Endothelial cell (in vitro differentiated cells): ENCODE data around the gene SLC25A33. TPM values are rescaled to one million over a fixed set of nuclear protein-coding genes. Genes with fewer than 3 reads are reported as not detected.

ENCODE experiments used
- DNase-seq: peaks from one replicate; pipeline ENCODE4 v3.0.0; 2021; ENCODE audit warnings: low spot score
- H3K27ac Mint-ChIP-seq: one replicate; pipeline ENCODE4 v1.8.0; 2021; ENCODE audit warnings: mixed read lengths, inconsistent platforms; ENCODE audit not compliant: unreplicated experiment
- H3K27me3 Mint-ChIP-seq: one replicate; pipeline ENCODE4 v1.8.0; 2021; ENCODE audit warnings: mild to moderate bottlenecking, moderate library complexity, mixed read lengths, inconsistent platforms; ENCODE audit not compliant: unreplicated experiment
- H3K36me3 Mint-ChIP-seq: one replicate; pipeline ENCODE4 v1.8.0; 2021; ENCODE audit warnings: mild to moderate bottlenecking, low read depth, mixed read lengths, inconsistent platforms; ENCODE audit not compliant: unreplicated experiment
- H3K4me1 Mint-ChIP-seq: one replicate; pipeline ENCODE4 v1.8.0; 2021; ENCODE audit warnings: mild to moderate bottlenecking, mixed read lengths, inconsistent platforms; ENCODE audit not compliant: unreplicated experiment
- H3K4me3 Mint-ChIP-seq: one replicate; pipeline ENCODE4 v1.8.0; 2021; ENCODE audit warnings: mild to moderate bottlenecking, mixed read lengths, inconsistent platforms; ENCODE audit not compliant: unreplicated experiment
- H3K9me3 Mint-ChIP-seq: one replicate; pipeline ENCODE4 v1.8.0; 2021; ENCODE audit warnings: mixed read lengths, inconsistent platforms; ENCODE audit not compliant: unreplicated experiment
- total RNA-seq: library from RNA; stranded (reverse); fragmentation: NEBNext Ultra II Directional; extraction: Animal tissue kit (Norgen Biotek cat#: 25700); gene quantifications from one replicate; pipeline ENCODE4 v1.2.1, GENCODE V29; 2021; ENCODE audit not compliant: unreplicated experiment
- TF ChIP-seq, protein P1 (sequence below): fragments of 200-600 bp; sonication (generic); IDR thresholded peaks from one replicate; pipeline ENCODE4 v1.5.0; 2021; ENCODE audit warnings: antibody characterized with exemption; ENCODE audit not compliant: unreplicated experiment

SLC25A33 gene
- total RNA-seq, 1 donor from 2014 or later: 4.2 TPM

DNA sequence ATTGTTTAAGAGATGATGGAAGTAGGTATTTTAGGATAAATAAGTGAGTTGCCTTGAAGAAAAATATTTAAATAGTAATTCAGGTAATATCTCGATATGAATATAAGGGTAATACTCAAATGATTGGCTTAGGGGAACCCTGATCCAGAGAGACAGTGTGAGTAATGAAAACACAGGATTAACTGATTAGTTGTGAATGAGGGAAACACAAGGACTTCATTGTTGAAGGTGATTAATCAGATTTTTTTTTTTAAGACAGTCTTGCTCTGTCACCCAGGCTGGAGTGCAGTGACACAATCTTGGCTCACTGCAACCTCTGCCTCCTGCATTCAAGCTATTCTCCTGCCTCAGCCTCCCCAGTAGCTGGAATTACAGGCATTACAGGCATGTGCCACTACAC lies 12.7 kb downstream of the SLC25A33 start:
- TF ChIP-seq, protein P1, sequence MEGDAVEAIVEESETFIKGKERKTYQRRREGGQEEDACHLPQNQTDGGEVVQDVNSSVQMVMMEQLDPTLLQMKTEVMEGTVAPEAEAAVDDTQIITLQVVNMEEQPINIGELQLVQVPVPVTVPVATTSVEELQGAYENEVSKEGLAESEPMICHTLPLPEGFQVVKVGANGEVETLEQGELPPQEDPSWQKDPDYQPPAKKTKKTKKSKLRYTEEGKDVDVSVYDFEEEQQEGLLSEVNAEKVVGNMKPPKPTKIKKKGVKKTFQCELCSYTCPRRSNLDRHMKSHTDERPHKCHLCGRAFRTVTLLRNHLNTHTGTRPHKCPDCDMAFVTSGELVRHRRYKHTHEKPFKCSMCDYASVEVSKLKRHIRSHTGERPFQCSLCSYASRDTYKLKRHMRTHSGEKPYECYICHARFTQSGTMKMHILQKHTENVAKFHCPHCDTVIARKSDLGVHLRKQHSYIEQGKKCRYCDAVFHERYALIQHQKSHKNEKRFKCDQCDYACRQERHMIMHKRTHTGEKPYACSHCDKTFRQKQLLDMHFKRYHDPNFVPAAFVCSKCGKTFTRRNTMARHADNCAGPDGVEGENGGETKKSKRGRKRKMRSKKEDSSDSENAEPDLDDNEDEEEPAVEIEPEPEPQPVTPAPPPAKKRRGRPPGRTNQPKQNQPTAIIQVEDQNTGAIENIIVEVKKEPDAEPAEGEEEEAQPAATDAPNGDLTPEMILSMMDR: no peak

DNA sequence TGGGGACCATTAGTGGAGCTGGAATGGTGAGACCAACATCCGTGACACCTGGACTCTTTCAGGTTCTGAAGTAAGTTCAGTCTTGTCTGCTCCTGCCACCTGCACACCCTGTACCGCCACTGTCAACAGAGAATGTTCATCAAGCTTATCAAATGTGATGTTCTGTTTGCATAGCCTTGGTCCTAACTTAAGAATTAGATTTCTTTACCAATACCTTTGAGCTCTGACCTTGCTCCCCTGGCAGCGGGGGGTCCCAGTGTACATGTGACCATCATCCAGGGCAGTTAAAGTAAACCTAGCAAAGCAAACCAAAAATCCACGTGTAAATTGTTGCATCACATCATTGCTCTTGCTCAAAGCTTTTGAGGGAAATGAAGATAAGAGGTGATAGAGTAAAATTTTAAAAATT lies 14.5 kb downstream of the SLC25A33 start:
- no peak for DNase-seq
- Mint-ChIP-seq H3K4me3 (no peak overlapping the region), H3K9me3 (no peaks in the 10 kb centered on the region), H3K27me3 (peaks cover 5% of the 10 kb centered on the region), H3K27ac (no peak overlapping the region), H3K4me1 (peaks cover 4% of the 10 kb centered on the region), H3K36me3 (peaks cover 17% of the 10 kb centered on the region)
- TF ChIP-seq, protein P1: no peak

More for the DNA sequence above, 12.7 kb downstream of the SLC25A33 start:
- Mint-ChIP-seq H3K36me3 (peaks cover 15% of the 10 kb centered on the region), H3K9me3 (no peaks in the 10 kb centered on the region), H3K27ac (no peak overlapping the region), H3K27me3 (peaks cover 5% of the 10 kb centered on the region), H3K4me1 (no peaks in the 10 kb centered on the region), H3K4me3 (no peak overlapping the region)
- no peak for DNase-seq

DNA sequence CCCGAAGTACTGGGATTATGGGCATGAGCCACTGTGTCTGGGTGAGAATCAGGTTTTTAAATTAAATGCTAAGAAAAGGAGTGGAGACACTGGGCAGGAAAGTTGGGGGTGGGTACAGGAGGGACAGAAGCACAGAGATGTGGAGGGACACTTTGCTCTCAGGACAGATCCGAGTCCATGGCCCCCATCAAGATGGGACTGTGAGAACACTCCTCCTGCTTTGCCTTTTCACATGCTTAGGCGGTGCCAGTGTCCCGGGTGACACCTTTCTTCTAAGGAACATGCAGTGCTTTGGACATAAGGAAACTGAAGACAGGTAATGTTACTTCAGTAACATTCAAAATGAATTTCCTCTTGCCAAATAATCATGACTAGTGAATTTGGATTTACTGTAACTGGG lies 16.7 kb downstream of the SLC25A33 start:
- peaks cover 21% of the 10 kb centered on the region for H3K36me3 Mint-ChIP-seq
- peaks cover 5% of the 10 kb centered on the region for H3K27me3 Mint-ChIP-seq
- no peak overlapping the region for H3K4me3 Mint-ChIP-seq
- H3K27ac Mint-ChIP-seq: no peak overlapping the region
- TF ChIP-seq, protein P1: no peak
- no peaks in the 10 kb centered on the region for H3K9me3 Mint-ChIP-seq
- DNase-seq: no peak
- H3K4me1 Mint-ChIP-seq: peaks cover 12% of the 10 kb centered on the region

DNA sequence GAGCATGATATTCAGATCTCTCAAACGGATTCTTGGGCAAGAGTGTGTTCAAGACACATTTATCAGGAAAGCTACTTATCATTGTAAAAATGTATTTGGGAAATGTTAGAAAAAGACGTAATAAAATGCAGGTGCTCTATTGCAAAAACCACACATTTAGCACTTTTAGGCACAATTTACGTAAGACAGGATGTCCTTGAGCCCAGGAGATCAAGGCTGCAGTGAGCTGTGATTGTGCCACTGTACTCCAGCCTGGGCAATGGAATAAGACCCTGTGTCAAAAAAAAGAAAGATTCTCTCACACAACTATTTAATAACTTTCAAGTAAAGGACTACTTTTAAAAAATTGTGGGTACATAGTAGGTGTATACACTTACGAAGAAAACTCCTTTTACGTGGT lies 18.4 kb downstream of the SLC25A33 start:
- peaks cover 21% of the 10 kb centered on the region for H3K36me3 Mint-ChIP-seq
- H3K27ac Mint-ChIP-seq: no peak overlapping the region
- H3K9me3 Mint-ChIP-seq: no peaks in the 10 kb centered on the region
- peaks cover 12% of the 10 kb centered on the region for H3K4me1 Mint-ChIP-seq
- peaks cover 5% of the 10 kb centered on the region for H3K27me3 Mint-ChIP-seq
- no peak overlapping the region for H3K4me3 Mint-ChIP-seq
- TF ChIP-seq, protein P1: no peak
- no peak for DNase-seq

DNA sequence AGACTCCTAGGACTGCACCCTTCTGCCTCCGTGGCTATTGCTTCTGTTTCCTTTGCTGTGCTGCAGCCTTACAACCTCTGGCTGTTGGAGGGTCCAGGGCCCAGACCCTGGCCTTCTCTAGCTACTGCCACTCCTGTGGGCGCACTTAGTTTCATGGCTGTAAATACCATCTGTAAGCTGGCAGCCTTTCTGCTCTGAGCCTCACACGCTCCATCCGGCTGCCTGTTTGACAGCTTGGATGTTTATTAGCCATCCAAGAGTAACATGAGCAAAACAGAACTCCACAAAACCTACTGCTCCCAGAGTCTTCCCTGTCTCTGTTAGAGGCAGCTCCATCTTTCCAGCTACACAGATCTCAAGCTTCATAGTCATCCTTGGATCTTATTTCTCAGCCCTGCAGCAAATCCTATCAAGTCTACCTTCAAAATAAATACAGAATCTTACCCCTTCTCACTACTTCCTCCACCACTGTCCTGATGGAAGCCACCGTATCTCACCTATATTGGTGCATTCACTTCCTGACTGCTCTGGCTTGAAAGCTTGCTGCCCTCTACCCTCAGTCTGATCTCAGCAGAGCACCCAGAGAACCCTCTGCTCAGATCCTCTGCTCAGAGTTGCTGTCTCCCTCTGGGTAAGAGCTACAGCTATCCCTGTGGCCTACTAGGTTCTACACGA lies 19.1 kb downstream of the SLC25A33 start:
- DNase-seq: no peak
- H3K4me3 Mint-ChIP-seq: no peak overlapping the region
- H3K9me3 Mint-ChIP-seq: no peaks in the 10 kb centered on the region
- H3K4me1 Mint-ChIP-seq: peaks cover 12% of the 10 kb centered on the region
- H3K27me3 Mint-ChIP-seq: peaks cover 5% of the 10 kb centered on the region
- H3K27ac Mint-ChIP-seq: no peak overlapping the region
- peaks cover 21% of the 10 kb centered on the region for H3K36me3 Mint-ChIP-seq
- TF ChIP-seq, protein P1: no peak
